Effector memory CD4-positive, alpha-beta T cell (primary cell): ENCODE results near the gene LARP1.
"Not testable (repeated sequence)": the region's sequence is repeated elsewhere in the genome, so short reads cannot be mapped to it uniquely, and the experiment has no call there.

Experiments
- DNase-seq, 3 donors: peaks; one replicate each; pipeline ENCODE4 v3.0.0-alpha.2; 2020
- H3K27ac ChIP-seq: 2 replicates; pipeline ENCODE4 v1.7.0; 2013; ENCODE audit warnings: mild to moderate bottlenecking, low read length, moderate library complexity; ENCODE audit not compliant: insufficient read depth, poor library complexity, severe bottlenecking
- H3K27me3 ChIP-seq: replicated peaks from 2 replicates; pipeline ENCODE4 v1.7.0; 2013; ENCODE audit warnings: mild to moderate bottlenecking, low read length; ENCODE audit not compliant: insufficient read depth, control insufficient read depth, poor library complexity, severe bottlenecking
- H3K36me3 ChIP-seq: 2 replicates; pipeline ENCODE4 v1.7.0; 2013; ENCODE audit warnings: mild to moderate bottlenecking, low read length, moderate library complexity; ENCODE audit not compliant: control insufficient read depth, insufficient read depth
- H3K4me1 ChIP-seq: 2 replicates; pipeline ENCODE4 v1.7.0; 2013; ENCODE audit warnings: low read length, mild to moderate bottlenecking; ENCODE audit not compliant: control insufficient read depth, insufficient read depth, poor library complexity, severe bottlenecking
- H3K4me3 ChIP-seq: 2 replicates; pipeline ENCODE4 v1.7.0; 2013; ENCODE audit warnings: low read length, low read depth, mild to moderate bottlenecking; ENCODE audit not compliant: insufficient read depth, poor library complexity, severe bottlenecking
- H3K9me3 ChIP-seq: 2 replicates; pipeline ENCODE4 v1.7.0; 2013; ENCODE audit warnings: mild to moderate bottlenecking, low read length, moderate library complexity; ENCODE audit not compliant: control insufficient read depth

LARP1 gene

DNA sequence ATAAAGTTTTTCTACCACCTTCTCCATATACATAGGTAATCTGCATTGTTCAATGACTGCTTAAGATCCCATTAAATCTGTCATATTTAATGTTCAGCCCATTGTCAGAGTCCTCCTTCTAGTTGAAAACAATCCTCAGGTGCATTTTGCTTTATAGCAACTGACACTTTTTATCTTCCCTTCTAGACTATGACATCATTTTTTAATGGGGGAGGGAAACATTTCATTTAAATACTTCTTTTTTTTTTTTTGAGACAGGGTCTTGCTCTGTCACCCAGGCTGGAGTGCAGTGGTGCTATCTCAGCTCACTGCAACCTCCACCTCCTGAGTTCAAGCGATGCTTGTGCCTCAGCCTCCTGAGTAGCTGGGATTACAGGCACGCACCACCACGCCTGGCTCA, 77.6 kb downstream of the LARP1 start:
- H3K4me3 ChIP-seq, H3K27ac ChIP-seq, DNase-seq, H3K9me3 ChIP-seq, H3K27me3 ChIP-seq, H3K36me3 ChIP-seq: not testable (repeated sequence)
- peaks cover 24% of the 10 kb centered on the region for H3K4me1 ChIP-seq

DNA sequence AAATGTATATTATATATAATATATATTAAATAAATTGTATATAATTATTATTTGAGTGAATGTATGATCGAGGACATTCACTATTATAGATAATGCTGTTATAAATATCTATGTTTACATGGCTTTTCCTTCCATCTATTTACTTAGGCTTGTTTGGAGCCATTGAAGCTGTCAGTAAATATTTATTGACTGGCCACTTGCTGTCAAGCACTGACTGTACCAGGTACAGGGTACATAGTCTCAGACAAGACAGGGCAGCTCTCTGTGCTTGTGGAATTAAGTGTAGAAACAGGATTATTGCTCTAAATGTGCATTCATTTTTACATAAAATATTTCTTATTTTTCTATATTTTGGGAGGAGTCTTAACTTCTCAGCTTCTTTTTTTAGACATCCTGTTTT, 78.9 kb downstream of the LARP1 start:
- H3K36me3 ChIP-seq, result no peaks in the 10 kb centered on the region
- DNase-seq, result no peak
- no peaks in the 10 kb centered on the region for H3K9me3 ChIP-seq
- no peak overlapping the region for H3K4me3 ChIP-seq
- H3K27ac ChIP-seq, result no peak overlapping the region
- no peaks in the 10 kb centered on the region for H3K27me3 ChIP-seq
- peaks cover 17% of the 10 kb centered on the region for H3K4me1 ChIP-seq

DNA sequence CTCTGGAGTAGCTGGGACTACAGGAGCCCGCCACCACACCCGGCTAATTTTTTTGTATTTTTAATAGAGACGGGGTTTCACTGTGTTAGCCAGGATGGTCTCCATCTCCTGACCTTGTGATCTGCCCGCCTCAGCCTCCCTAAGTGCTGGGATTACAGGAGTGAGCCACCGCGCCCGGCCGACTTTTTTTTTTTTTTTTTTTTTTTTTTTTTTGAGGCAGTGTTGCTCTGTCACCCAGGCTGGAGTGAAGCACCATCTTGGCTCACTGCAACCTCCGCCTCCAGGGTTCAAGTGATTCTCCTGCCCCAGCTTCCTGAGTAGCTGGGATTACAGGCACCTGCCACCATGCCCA, 80.5 kb downstream of the LARP1 start:
- H3K4me1 ChIP-seq, H3K4me3 ChIP-seq, H3K9me3 ChIP-seq, H3K36me3 ChIP-seq, DNase-seq, H3K27ac ChIP-seq, H3K27me3 ChIP-seq: not testable (repeated sequence)

DNA sequence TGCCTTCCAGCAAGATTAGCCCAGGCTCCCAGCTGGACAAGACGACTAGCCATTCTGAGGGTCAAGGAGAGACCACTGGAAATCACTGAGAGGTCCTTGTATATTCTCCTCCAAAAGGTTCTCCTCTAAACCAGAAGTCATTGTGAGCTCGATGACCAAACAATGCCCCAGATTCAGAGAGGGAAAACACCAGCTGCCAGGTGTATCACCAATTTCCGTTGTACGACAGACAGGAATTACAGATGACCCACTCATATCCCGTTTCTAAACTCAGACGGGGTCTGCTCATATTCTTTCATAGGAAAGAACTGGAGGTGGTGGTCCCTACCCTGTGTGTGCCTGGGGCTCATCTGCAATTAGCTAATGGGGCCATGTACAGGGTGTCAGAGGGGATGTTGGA, 81.0 kb downstream of the LARP1 start:
- Histone ChIP-seq H3K9me3 (no peaks in the 10 kb centered on the region), H3K4me3 (no peak overlapping the region), H3K4me1 (no peaks in the 10 kb centered on the region), H3K27ac (no peak overlapping the region), H3K27me3 (no peaks in the 10 kb centered on the region), H3K36me3 (no peaks in the 10 kb centered on the region)
- no peak for DNase-seq

DNA sequence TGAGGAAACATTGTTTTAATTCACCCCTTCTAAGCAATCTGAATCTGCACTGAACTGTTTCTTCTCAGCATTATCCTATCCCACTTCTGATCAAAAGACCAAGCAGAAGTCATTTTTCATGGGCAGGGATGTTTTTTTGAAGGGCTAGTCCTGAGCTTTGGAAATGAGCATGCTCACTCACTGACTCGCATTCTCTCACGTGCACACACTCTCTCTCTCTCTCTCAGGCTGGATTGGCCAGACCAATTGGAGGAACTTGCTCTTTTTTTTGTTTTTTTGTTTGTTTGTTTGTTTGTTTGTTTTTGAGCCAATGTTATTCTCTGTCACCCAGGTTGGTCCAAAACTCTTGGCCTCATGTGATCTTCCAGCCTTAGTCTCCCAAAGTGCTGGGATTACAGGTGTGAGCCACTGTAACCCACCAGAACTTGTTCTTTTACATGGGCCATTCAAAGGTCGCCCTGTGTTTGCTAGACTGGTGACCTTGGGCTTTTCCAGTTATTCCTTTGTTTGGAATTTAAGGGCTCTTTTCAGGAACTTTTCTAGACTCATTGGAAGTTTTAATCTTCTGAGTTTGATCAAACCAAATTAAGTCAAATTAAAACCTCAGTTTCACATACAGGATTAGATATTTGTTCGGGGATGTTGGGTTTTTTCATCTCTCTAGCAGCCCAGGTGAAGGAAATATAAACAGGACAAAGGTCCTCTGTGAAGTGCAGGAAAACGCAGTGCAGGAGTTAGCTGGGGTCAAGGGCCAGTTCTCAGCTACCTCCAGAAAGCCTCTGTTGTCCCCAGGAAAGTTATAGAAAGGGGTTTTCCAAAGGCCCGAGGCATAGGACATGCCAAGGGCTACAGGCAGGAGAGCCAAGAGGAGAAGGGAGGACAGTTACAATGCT, 82.1 kb downstream of the LARP1 start:
- H3K4me1 ChIP-seq, result no peaks in the 10 kb centered on the region
- H3K27me3 ChIP-seq, result no peaks in the 10 kb centered on the region
- H3K9me3 ChIP-seq, result no peaks in the 10 kb centered on the region
- H3K4me3 ChIP-seq, result no peak overlapping the region
- no peaks in the 10 kb centered on the region for H3K36me3 ChIP-seq
- DNase-seq, result no peak
- H3K27ac ChIP-seq, result no peak overlapping the region

DNA sequence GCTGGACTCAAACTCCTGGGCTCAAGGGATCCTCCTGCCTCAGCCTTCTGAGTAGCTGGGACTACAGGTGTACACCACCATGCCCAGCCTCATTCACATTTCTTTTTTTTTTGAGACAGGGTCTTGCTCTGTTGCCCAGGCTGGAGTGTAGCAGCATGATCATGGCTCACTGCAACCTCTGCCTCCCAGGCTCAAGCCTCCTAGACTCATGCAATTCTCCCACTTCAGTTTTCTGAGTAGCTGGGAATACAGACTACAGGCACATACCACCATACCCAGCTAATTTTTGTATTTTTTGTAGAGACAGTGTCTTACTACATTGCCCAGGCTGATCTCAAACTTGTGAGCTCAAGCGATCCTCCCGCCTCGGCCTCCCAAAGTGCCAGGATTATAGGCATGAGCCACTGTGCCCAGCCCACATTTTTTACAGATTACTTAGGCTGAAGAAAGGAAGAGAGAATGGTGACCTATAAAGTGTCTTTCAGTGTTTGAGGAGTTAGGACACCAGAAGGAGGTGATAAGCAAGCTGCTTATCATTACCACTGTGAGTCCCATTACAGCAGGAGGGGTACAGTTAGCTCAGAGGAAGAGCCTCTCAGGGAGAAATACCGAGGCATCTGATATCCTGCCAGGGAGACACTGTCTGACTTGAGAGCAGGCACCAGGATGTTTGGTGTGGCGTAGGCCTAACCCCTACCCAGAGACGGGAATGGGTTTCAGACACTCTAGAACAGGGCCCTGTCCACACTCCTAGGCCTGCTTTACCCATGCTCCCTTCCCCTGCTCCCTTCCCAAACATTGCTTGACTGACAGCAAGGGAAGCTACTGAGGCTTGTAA, 85.5 kb downstream of the LARP1 start:
- H3K27ac ChIP-seq, result no peak overlapping the region
- H3K36me3 ChIP-seq, result no peaks in the 10 kb centered on the region
- no peaks in the 10 kb centered on the region for H3K4me1 ChIP-seq
- H3K27me3 ChIP-seq, result no peaks in the 10 kb centered on the region
- no peaks in the 10 kb centered on the region for H3K9me3 ChIP-seq
- H3K4me3 ChIP-seq, result no peak overlapping the region
- DNase-seq, result no peak

DNA sequence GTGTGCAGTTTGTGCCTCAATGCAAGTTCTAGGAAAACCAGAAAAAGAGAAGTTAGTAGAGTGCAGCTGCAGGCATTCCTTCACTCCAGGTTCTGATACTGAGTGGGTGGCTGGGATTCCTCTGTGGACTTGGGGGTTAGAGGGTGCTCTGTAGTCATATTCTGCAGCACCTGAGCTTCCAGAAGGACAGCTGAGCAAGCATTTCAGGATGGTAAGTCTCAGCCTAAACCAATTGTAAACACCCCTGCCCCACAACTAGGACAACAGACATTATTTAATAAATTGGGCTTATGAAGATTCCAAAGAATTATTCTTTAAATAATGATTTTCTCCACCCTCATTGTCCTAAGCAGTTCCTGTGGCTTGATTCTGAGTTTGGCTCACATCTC, 86.1 kb downstream of the LARP1 start:
- H3K27ac ChIP-seq, result no peak overlapping the region
- no peak for DNase-seq
- H3K36me3 ChIP-seq, result no peaks in the 10 kb centered on the region
- no peaks in the 10 kb centered on the region for H3K9me3 ChIP-seq
- H3K27me3 ChIP-seq, result no peaks in the 10 kb centered on the region
- H3K4me3 ChIP-seq, result no peak overlapping the region
- H3K4me1 ChIP-seq, result no peaks in the 10 kb centered on the region

DNA sequence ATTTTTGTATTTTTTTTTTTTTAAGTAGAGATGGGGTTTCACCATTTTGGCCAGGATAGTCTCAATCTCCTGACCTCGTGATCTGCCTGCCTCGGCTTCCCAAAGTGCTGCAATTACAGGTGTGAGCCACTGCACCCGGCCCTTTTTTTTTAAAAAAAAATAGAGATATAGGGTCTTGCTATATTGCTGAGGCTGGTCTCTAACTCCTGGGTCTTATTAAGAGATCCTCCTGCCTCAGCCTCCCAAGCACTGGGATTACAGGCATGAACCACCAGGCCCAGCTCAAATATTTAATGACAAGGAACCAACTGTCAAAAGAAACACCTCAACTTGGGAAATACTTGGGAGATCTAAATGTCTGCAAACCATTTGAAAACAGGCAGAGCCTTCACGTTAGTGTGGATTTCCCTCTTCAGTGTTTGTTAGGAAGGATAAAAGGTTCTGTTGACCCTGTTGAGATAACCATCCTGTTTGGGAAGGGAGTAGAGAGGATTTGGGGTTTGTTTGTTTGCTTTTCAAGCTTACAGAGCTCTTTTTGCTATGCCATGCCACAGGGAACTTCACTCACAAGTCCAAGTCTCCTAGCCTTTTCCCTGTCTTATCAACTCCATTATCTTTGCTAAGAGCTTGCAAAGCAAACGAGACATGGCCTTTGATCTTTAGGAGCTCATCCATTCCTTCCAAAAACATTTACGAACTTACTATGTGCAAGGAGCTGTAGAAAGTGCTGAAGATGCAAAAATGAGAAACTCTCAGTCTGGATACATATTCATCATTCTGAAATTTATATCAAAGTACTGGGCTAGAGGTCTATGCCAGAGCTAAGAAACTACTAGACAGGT, 87.7 kb downstream of the LARP1 start:
- H3K9me3 ChIP-seq, result no peaks in the 10 kb centered on the region
- no peaks in the 10 kb centered on the region for H3K4me1 ChIP-seq
- no peaks in the 10 kb centered on the region for H3K36me3 ChIP-seq
- DNase-seq, result no peak
- no peak overlapping the region for H3K27ac ChIP-seq
- no peak overlapping the region for H3K4me3 ChIP-seq
- no peaks in the 10 kb centered on the region for H3K27me3 ChIP-seq

DNA sequence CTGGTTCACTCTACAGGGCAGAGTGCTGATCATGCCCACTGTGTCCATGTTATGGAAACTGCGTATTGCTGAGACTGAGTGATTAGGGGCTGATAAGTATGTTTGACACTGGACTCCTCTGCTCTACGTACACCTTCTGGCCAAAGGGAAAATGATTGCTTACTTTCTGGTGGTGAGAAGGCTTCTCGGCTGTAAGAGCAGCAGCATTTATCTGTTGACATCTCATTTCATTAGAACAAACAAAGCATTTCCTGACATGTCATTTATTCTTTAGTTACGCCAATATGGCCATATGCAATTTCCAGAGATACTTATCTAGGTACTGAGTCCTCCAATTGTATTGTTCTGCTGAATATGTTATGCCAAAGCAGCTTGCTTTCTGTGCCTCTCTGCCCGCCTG, 89.6 kb downstream of the LARP1 start:
- Histone ChIP-seq H3K4me1 (no peaks in the 10 kb centered on the region), H3K4me3 (no peak overlapping the region), H3K27me3 (no peaks in the 10 kb centered on the region), H3K9me3 (no peaks in the 10 kb centered on the region), H3K27ac (no peak overlapping the region), H3K36me3 (no peaks in the 10 kb centered on the region)
- no peak for DNase-seq
